Measurements from ENCODE around the gene CCL20.
"Not testable (repeated sequence)": the region's sequence is repeated elsewhere in the genome, so short reads cannot be mapped to it uniquely, and the experiment has no call there.

Gene CCL20

GRCh38 chr2:227813562-227814353 lies at the start of gene CCL20:
Gene CCL20 (plus strand): TSS chr2:227813842. CDS start chr2:227813912, 70 bp downstream.
- DNase-seq (ENCODE audit: low read depth), result peak; percentile 2

DNA sequence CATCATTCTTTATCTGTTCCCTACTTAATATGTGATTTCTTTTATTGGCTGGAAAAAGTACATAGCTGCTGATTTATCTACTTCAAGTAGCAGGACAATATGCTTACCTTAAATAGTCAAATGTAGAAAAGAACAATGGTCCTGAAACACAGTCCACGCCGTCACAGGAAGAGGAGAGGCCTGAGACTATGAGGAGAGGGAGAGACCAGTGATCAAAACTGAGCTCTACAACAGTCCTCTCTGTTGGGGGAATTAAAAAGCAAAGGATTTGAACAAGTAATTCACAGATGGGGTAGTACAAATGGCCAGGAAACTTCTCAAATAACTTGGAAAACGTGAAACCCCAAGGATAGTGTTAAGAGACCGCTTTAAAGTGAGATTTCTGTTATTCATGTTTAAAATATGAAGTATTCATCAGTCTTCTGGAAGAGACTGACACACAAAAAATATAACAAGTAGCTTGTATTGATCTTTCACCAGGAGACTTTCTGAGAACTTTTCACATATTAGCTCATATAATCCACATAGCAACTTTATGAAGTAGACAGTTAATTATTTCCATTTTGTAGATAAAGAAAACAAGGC lies 47.8 kb upstream of the CCL20 start:
- DNase-seq (ENCODE audit: low read depth), result no peak

- DNase-seq (ENCODE audit: low read depth), result peak; percentile 36
These were observed 47.2 kb upstream of the CCL20 start for GRCh38 chr2:227766373-227766883.

DNA sequence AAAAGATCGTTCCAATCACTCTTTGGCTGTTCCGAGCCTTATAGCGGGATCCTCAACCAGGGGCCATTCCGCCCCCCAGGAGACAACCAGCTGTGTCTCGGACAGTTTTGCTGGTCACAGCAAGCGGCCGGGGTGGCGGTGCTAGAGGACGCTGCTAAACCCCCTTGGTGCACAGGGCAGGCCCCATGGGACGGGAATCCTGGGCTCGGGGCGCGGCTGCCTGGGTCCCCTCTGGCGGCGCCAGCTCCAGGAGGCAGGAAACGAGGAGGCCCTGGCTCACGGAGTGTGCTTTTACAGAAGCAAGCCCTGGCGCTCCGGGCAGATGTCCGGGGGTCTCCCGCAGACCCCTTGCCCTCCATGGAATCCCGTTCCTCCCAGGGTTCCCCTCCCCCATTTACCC lies 45.8 kb upstream of the CCL20 start:
- DNase-seq (ENCODE audit: low read depth), result no peak

DNA sequence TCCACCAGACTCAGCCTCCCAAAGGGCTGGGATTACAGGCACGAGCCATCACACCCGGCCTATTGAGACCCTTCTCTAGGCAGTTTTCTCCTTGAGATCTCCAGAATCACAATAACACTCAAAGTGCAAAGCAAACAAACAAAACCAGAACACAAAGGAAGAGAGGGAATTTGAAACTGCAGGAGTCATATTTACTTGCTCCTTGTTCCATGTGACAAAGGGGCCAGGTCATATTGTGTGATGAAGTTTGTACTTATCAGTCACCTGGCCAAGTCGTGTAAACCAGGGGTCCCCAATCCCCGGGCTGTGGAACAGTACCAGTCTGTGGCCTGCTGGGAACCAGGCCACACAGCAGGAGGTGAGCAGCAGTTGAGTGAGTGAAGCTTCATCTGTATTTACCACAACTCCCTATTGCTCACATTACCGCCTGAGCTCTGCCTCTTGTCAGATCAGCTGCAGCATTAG lies 41.4 kb upstream of the CCL20 start:
- DNase-seq (ENCODE audit: low read depth), result no peak

DNA sequence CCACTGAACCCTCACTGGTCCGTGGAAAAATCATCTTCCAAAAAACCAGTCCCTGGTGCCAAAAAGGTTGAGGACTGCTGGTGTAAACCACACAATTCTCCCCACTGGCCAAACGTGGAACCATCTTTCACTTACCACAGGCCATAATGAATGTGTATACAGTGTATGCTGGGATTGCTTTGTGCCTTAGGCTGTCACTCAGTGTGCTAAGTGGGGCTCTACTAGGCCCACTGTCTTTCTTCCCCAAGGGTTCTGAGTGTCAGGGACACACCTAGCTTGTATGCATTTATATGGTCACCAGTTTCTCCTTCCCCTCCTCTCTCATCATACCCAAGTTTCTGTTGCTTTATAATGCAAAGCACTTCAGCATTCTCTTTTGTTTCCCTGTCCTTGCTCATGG lies 40.7 kb upstream of the CCL20 start:
- DNase-seq (ENCODE audit: low read depth), result no peak

- DNase-seq (ENCODE audit: low read depth), result no peak
These were observed 39.5 kb upstream of the CCL20 start for GRCh38 chr2:227774011-227774624.

GRCh38 chr2:227774895-227775842 lies 38.5 kb upstream of the CCL20 start:
- no peak for DNase-seq (ENCODE audit: low read depth)

- DNase-seq (ENCODE audit: low read depth), result no peak
These were observed 32.5 kb upstream of the CCL20 start for GRCh38 chr2:227780981-227781615.

DNA sequence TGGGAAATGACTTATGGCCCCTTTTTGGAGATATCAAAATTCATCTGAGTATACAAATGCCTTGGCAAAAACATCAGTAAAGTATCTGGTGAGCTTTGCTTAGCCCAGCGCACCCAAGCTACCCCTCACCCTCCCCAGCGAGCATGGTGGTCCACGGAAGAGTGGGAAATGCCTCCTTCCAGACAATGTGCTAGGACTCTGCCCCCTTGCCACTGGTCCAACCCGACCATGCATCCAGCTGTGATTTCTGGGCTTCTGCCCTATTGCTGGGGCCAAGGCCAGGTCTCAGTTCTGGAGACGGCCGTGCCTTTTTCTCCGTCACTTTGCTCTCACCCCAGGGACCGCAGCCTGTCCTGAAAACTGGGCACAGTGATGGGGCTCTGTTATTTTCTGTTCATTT lies 31.8 kb upstream of the CCL20 start:
- DNase-seq (ENCODE audit: low read depth), result no peak

GRCh38 chr2:227782804-227783203 lies 30.8 kb upstream of the CCL20 start:
- no peak for DNase-seq (ENCODE audit: low read depth)

GRCh38 chr2:227783404-227784138 lies 30.1 kb upstream of the CCL20 start:
- DNase-seq (ENCODE audit: low read depth), result no peak

DNA sequence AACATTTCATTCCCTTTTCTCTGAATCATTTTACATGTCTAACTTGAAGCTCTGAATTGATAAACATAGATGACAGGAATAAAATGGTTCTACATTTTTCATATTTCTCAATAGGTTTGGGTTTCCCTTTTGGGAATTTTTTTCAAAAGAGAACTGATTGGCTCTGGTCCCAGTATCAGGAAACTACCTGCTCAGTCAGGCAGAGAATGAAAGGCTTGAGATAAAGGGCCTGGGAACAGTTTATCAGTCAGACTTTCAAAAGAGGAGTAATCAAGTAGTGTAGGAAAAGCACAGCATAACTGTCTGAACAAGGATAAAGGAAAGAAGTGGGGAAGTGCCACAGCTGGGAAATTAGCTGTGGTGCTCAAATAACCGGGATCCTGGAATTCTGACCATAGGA lies 28.3 kb upstream of the CCL20 start:
- DNase-seq (ENCODE audit: low read depth), result no peak

- no peak for DNase-seq (ENCODE audit: low read depth)
These were observed 25.1 kb upstream of the CCL20 start for GRCh38 chr2:227788561-227789018.

DNA sequence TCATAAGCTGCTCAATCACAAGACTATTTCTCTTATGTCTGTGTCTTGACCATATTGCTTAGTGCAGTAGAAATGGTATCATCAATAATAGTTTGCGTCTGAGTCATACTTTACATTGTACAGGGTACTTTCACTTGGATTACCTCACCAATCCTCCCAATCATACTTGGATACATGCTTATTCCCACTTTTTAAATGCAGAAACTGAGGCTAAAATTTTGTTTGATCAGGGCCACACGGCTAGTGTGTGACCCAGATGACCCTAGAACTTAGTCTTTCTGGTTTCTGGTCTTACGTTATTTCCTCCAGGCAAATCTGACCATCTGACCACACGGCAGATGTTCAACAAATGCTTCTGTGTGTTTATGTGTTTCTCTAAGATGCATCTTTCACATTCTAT lies 23.8 kb upstream of the CCL20 start:
- no peak for DNase-seq (ENCODE audit: low read depth)

DNA sequence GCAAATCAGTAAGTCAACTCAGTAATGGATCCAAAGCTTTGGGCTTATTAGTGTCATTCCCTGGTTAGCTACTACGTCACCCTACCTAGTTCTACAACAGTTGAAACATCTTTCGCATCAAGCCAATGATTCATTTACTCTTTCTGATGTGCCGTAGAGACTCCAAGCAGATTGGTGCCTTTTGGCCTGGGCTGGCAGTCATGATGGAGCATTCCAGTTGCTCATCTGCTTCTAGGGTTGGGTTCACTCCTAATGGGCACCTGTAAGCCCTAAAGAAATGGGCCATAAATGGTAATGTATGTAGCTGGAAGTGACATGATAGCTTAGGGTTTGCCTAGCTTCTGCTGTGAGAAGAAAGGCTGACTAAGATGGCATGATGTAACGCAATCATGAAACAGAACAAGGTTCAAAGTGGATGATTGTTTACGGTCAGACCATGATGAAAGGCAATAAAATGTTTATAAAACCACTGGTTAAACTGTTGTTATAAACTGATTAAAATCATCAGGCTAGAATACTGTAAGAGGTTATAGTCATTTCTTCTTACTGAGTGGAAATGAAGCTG lies 20.4 kb upstream of the CCL20 start:
- DNase-seq (ENCODE audit: low read depth), result no peak

GRCh38 chr2:227796045-227796711 lies 17.5 kb upstream of the CCL20 start:
- no peak for DNase-seq (ENCODE audit: low read depth)

DNA sequence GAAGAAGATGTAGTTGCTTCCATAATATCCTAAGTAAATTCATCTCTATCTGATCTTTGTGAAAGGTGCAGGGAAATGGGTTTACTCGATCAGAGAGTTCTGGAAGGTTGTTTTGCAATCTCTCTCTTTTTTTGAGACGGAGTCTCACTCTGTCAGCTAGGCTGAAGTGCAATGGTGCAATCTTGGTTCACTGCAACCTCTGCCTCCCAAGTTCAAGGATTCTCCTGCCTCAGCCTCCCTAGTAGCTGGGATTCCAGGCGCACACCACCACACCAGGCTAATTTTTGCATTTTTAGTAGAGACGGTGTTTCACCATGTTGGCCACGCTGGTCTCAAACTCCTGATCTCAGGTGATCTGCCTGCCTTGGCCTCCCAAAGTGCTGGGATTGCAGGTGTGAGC lies 16.9 kb upstream of the CCL20 start:
- not testable (repeated sequence) for DNase-seq (ENCODE audit: low read depth)

- no peak for DNase-seq (ENCODE audit: low read depth)
These were observed 14.4 kb upstream of the CCL20 start for GRCh38 chr2:227799202-227799601.

DNA sequence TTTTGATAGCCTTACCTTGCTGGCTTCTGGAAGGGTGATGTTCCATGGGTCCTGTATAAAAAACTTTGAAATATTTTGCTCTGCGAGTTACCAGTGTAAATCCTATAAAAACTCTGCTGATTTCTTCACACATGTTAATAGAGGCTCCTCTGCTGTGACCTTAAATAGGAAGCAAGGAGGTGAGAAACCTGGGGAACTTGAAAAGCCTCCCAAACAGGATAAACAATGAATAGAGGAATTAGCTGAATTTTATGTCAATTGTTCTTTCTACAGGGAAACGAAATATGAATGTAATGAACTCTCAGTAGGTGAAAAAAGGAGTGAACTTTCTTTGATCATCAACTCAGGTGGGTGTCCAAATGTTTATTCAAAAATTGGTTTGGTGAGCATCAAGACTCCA lies 10.8 kb upstream of the CCL20 start:
- DNase-seq (ENCODE audit: low read depth), result no peak
